K562 (cell line): ENCODE results near the gene SLC13A3. TPM values are rescaled to one million over a fixed set of nuclear protein-coding genes. Genes with fewer than 3 reads are reported as not detected.

Experiments
- ATAC-seq: fragments of 200-7000 bp; cut with Tn5 transposase; 3 replicates; pipeline ENCODE4 v1.9.1; 2020; ENCODE audit warnings: moderate library complexity
- BruUV-seq: library from RNA; stranded (reverse); fragments of 400-500 nt; replicated peaks from 2 replicates; lab custom pipeline; 2021; lab: Mats Ljungman, UMichigan
- CTCF ChIA-PET: fragments of 300-600 bp; formaldehyde crosslinking; extraction: SDS; loops from one replicate; lab custom pipeline; 2021; ENCODE audit warnings: low intra/inter-chr PET ratio; lab: Yijun Ruan, JAX
- POLR2A ChIA-PET: fragments of 300-600, 350-650 bp; sonication (Branson Sonifier 250); formaldehyde crosslinking; extraction: SDS; loops from one replicate; lab custom pipeline; 2021; ENCODE audit warnings: antibody characterized with exemption, inconsistent platforms; lab: Yijun Ruan, JAX
- DNase-seq, 4 experiments: peaks; one replicate each; pipeline versions ENCODE4 v3.0.0 to v3.0.0-alpha.2; 2011 to 2018; ENCODE audit warnings: low spot score in 3 of 4, mixed read lengths in 3 of 4; ENCODE audit errors: extremely low read depth in 1 of 4
- FAIRE-seq: peaks from 2 replicates; lab custom pipeline; 2011; peaks lifted over from hg19 to GRCh38; lab: Jason Lieb, UNC
- H2AFZ ChIP-seq: 2 replicates; pipeline ENCODE4 v1.6.0; 2011; ENCODE audit warnings: low read depth, low read length, control low read depth, inconsistent platforms
- H3K27ac ChIP-seq: fragments of 200-600 bp; 3 replicates; pipeline ENCODE4 v1.8.0; 2011; ENCODE audit warnings: low read depth, mild to moderate bottlenecking, control low read depth, inconsistent platforms, low read length, moderate library complexity, mixed read lengths; ENCODE audit errors: extremely low read depth
- H3K27me3 ChIP-seq, 2 experiments: fragments of 300-600 bp in 1 of 2; 2 replicates in 1 of 2; 3 replicates in 1 of 2; pipeline versions ENCODE4 v1.6.0 to v1.8.0; 2011; ENCODE audit warnings: inconsistent platforms in 2 of 2, low read length in 2 of 2, mild to moderate bottlenecking in 1 of 2, mixed read lengths in 1 of 2, moderate library complexity in 1 of 2; ENCODE audit not compliant: control insufficient read depth in 2 of 2, insufficient read depth in 2 of 2
- H3K36me3 ChIP-seq: fragments of 300-600 bp; 3 replicates; pipeline ENCODE4 v1.8.0; 2011; ENCODE audit warnings: mild to moderate bottlenecking, low read length, inconsistent platforms; ENCODE audit not compliant: control insufficient read depth, insufficient read depth
- H3K4me1 ChIP-seq, 2 experiments: fragments of 200-600 bp in 1 of 2; replicated peaks in 1 of 2; 2 replicates in 1 of 2; 3 replicates in 1 of 2; pipeline versions ENCODE4 v1.5.1 to v1.8.0; 2011; ENCODE audit warnings: inconsistent platforms in 2 of 2, low read length in 2 of 2, mild to moderate bottlenecking in 1 of 2, mixed read lengths in 1 of 2, moderate library complexity in 1 of 2; ENCODE audit not compliant: control insufficient read depth in 2 of 2, insufficient read depth in 2 of 2
- H3K4me2 ChIP-seq: 2 replicates; pipeline ENCODE4 v1.6.1; 2011; ENCODE audit warnings: low read length, control low read depth, inconsistent platforms, mixed read lengths; ENCODE audit not compliant: insufficient read depth
- H3K4me3 ChIP-seq: fragments of 200-600 bp; sonication (generic), shearing (Covaris generic); 2 replicates; pipeline ENCODE4 v1.5.1; 2016; ENCODE audit warnings: control low read depth, inconsistent platforms
- H3K79me2 ChIP-seq: fragments of 200-600 bp; 3 replicates; pipeline ENCODE4 v1.8.0; 2011; ENCODE audit warnings: low read length, inconsistent platforms; ENCODE audit not compliant: control insufficient read depth, insufficient read depth
- H3K9ac ChIP-seq, 2 experiments: 2 replicates each; pipeline versions ENCODE4 v1.6.0 to v1.6.1; 2011; ENCODE audit warnings: low read depth in 2 of 2, low read length in 2 of 2, control low read depth in 1 of 2, inconsistent platforms in 1 of 2, mild to moderate bottlenecking in 1 of 2, mixed read lengths in 1 of 2; ENCODE audit not compliant: insufficient read depth in 1 of 2
- H3K9me1 ChIP-seq: one replicate; pipeline ENCODE4 v1.6.0; 2011; ENCODE audit warnings: inconsistent platforms, mild to moderate bottlenecking, low read length, moderate library complexity; ENCODE audit not compliant: control insufficient read depth, insufficient read depth
- H3K9me3 ChIP-seq: replicated peaks from 2 replicates; pipeline ENCODE4 v1.5.1; 2011; ENCODE audit warnings: low read depth, low read length, inconsistent platforms; ENCODE audit not compliant: control insufficient read depth, insufficient read depth
- H4K20me1 ChIP-seq: replicated peaks from 2 replicates; pipeline ENCODE4 v1.6.1; 2011; ENCODE audit warnings: low read length, inconsistent platforms, mixed read lengths; ENCODE audit not compliant: control insufficient read depth, insufficient read depth
- ETS2 ChIP-seq: IDR thresholded peaks from 2 replicates; pipeline ENCODE4 v1.6.1; 2016; ENCODE audit warnings: borderline replicate concordance, missing genetic modification characterization, mild to moderate bottlenecking, moderate library complexity, missing compliant biosample characterization; ENCODE audit not compliant: poor library complexity, severe bottlenecking
- FOS ChIP-seq: IDR thresholded peaks from 3 replicates; pipeline ENCODE4 v1.6.1; 2011; ENCODE audit not compliant: insufficient read length; ENCODE audit errors: extremely low read depth
- HDAC3 ChIP-seq: fragments of 450-650 bp; IDR thresholded peaks from 2 replicates; pipeline ENCODE4 v1.6.1; 2018; ENCODE audit warnings: borderline replicate concordance, mild to moderate bottlenecking, moderate library complexity; ENCODE audit not compliant: partially characterized antibody
- MCM2 ChIP-seq: fragments of 450-650 bp; IDR thresholded peaks from 2 replicates; pipeline ENCODE4 v1.6.1; 2017; ENCODE audit warnings: low read depth, mild to moderate bottlenecking
- OTX1 ChIP-seq: fragments of 450-650 bp; formaldehyde crosslinking; IDR thresholded peaks from 2 replicates; pipeline ENCODE4 v1.4.0; 2022; ENCODE audit warnings: mild to moderate bottlenecking
- POLR2B ChIP-seq: fragments of 450-650 bp; IDR thresholded peaks from 2 replicates; pipeline ENCODE4 v1.6.1; 2018; ENCODE audit warnings: low read depth; ENCODE audit not compliant: partially characterized antibody
- RBM25 ChIP-seq: fragments of 200-400 bp; formaldehyde crosslinking; IDR thresholded peaks from 2 replicates; pipeline ENCODE4 v1.6.1; 2018; ENCODE audit warnings: low read length, low read depth, moderate library complexity; ENCODE audit not compliant: severe bottlenecking
- ZNF217 ChIP-seq: sonication (generic); formaldehyde crosslinking; IDR thresholded peaks from 2 replicates; pipeline ENCODE4 v1.8.0; 2022; ENCODE audit warnings: mild to moderate bottlenecking, missing genetic modification reagents
- WGBS: fragments of 100-300 bp; shearing (Covaris generic); methylation state at CpG from one replicate; pipeline ENCODE4 v1.1.6; 2016; ENCODE audit warnings: low coverage, mixed read lengths; ENCODE audit not compliant: insufficient coverage; ENCODE audit errors: missing lambda C conversion rate; 5-methylcytosine and 5-hydroxymethylcytosine counted together
- in situ Hi-C: fragments of 300-500 bp; cut with MboI; formaldehyde crosslinking; loops from 4 replicates; pipeline ENCODE4 v1.15.0; 2018; ENCODE audit warnings: inconsistent platforms, mixed read lengths
- intact Hi-C: fragments of 100-400 bp; cut with micrococcal nuclease; formaldehyde crosslinking; loops from 2 replicates; pipeline ENCODE4 v1.14.2; 2022
- polyA plus RNA-seq, 8 experiments: library from polyadenylated mRNA; depleted of rRNA in 4 of 8; stranded (reverse) in 5 of 8; unstranded in 3 of 8; fragments of >200 nt; fragmentation: Nextera tagmentation in 2 of 8; fragmentation: Illumina TruSeq in 1 of 8; extraction: Ambion mirVana in 2 of 8; extraction: Trizol in 1 of 8; gene quantifications; 2 replicates each; pipeline versions ENCODE4 v1.2.1 to v1.2.3, GENCODE V29; 2011 to 2014; ENCODE audit warnings: inconsistent platforms in 1 of 8, missing spikeins in 1 of 8
- total RNA-seq, 7 experiments: library from RNA; depleted of rRNA in 6 of 7; stranded (reverse); fragments of >200 nt in 6 of 7; fragmentation: Illumina TruSeq in 2 of 7; extraction: Trizol in 2 of 7; gene quantifications; 2 replicates each; pipeline versions ENCODE4 v1.2.1 to v1.2.3, GENCODE V29; 2011 to 2021; ENCODE audit warnings: low replicate concordance in 1 of 7
- TF ChIP-seq, protein P1 (sequence below): sonication (generic); formaldehyde crosslinking; IDR thresholded peaks from 2 replicates; pipeline ENCODE4 v1.8.0; 2023; ENCODE audit warnings: mild to moderate bottlenecking, missing genetic modification reagents
- TF ChIP-seq, protein P2 (sequence below): sonication (generic); formaldehyde crosslinking; IDR thresholded peaks from 2 replicates; pipeline ENCODE4 v1.8.0; 2022; ENCODE audit warnings: missing genetic modification reagents, mild to moderate bottlenecking, borderline replicate concordance
- TF ChIP-seq, protein P3 (sequence below): fragments of 450-650 bp; IDR thresholded peaks from 2 replicates; pipeline ENCODE4 v1.6.1; 2017; ENCODE audit warnings: antibody characterized with exemption

The SLC13A3 gene
- total and polyA plus RNA-seq, 9 of the 15 experiments (the other 6 are each of a cell fraction or from before 2014, with no cell fraction given) = 5.5 to 16.4 (median 8.5) TPM

DNA sequence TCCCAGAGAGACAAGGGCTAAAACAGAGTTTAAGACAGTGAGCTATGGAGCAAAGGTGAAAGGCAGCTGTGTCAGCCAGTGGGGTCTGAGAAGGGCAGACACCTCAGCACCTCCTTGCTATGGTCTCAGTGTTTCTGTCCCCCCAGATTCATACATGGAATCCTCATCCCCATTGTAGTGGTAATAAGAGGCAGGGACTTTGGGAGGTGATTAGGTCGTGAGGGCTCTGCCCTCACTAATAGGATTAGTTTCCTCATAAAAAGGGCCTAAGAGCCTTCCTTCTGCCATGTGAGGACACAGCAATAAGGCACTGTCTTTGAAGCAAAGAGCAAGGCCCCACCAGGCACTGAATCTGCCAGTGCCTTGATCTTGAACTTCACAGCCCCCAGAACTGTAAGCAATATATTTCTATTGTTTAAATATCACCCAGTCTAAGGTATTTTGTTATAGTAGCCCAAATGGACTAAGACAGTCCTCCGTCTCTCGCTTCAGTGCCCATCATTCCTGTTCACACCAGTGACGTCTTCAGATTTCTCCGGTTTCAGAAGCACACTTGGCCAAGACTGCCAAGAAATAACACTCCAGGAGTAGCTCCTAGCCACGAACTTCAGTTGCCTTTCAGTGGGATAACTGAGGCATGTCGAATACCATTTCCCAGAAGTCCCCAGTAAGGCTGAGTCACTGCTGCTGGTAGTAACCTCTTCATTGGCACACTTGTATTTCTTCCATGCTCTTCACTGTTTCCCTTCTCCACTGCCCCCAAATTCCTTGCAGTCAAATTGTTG lies 32.8 kb downstream of the SLC13A3 start (continued):
- TF ChIP-seq ETS2 (tag) (no peak), FOS (no peak), HDAC3 (no peak), MCM2 (no peak), OTX1 (no peak)

DNA sequence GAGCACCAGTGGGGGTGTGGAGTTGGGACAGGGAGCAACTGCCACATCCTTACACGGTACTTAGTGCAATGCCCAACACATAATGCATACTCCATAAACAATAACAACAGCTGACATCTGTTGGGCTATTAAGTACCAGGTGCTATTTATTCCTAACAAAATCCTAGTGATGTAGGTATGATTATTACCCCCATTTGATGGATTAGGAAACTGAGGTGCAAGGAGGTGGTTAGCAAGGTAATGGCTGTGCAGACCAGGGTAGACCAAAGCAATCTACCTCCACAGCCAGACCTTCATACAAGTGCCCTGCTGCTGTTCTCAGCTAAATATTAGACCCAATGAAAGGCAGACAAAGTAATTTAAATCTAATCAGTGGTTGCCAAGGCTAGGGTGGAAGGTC lies 36.8 kb downstream of the SLC13A3 start:
- Histone ChIP-seq H3K9me3 (no peaks in the 10 kb centered on the region), H4K20me1 (no peaks in the 10 kb centered on the region), H3K9ac (no peak overlapping the region), H3K4me3 (no peak overlapping the region), H3K4me1 (peaks cover 2 to 9% of the 10 kb centered on the region in 2 experiments; a peak in 3 of 5 replicates), H3K27me3 (no peaks in the 10 kb centered on the region), H3K4me2 (no peak overlapping the region), H3K36me3 (no peaks in the 10 kb centered on the region; the same call in 2 of the 3 replicates), H3K27ac (no peak overlapping the region), H2AFZ (no peak overlapping the region), H3K9me1 (peaks cover 4% of the 10 kb centered on the region), H3K79me2 (no peaks in the 10 kb centered on the region)
- no TSS peak for BruUV-seq
- FAIRE-seq (no peak), DNase-seq (no peak), ATAC-seq (no peak)
- intact Hi-C loops (no loop called here), in situ Hi-C loops (no loop called here)
- ChIA-PET CTCF (no interaction called here), POLR2A (interaction anchor here (1.2 to 1.3 kb wide), 2 partner anchors 25 to 28 kb away, joined by 3 to 5 read pairs; no protein-coding TSS in a partner anchor)
- 53% methylated on average over 1 of the region's 1 CpG for WGBS
- TF ChIP-seq POLR2B = no peak
- peak; percentile 62 for TF ChIP-seq RBM25
- TF ChIP-seq, protein P1, sequence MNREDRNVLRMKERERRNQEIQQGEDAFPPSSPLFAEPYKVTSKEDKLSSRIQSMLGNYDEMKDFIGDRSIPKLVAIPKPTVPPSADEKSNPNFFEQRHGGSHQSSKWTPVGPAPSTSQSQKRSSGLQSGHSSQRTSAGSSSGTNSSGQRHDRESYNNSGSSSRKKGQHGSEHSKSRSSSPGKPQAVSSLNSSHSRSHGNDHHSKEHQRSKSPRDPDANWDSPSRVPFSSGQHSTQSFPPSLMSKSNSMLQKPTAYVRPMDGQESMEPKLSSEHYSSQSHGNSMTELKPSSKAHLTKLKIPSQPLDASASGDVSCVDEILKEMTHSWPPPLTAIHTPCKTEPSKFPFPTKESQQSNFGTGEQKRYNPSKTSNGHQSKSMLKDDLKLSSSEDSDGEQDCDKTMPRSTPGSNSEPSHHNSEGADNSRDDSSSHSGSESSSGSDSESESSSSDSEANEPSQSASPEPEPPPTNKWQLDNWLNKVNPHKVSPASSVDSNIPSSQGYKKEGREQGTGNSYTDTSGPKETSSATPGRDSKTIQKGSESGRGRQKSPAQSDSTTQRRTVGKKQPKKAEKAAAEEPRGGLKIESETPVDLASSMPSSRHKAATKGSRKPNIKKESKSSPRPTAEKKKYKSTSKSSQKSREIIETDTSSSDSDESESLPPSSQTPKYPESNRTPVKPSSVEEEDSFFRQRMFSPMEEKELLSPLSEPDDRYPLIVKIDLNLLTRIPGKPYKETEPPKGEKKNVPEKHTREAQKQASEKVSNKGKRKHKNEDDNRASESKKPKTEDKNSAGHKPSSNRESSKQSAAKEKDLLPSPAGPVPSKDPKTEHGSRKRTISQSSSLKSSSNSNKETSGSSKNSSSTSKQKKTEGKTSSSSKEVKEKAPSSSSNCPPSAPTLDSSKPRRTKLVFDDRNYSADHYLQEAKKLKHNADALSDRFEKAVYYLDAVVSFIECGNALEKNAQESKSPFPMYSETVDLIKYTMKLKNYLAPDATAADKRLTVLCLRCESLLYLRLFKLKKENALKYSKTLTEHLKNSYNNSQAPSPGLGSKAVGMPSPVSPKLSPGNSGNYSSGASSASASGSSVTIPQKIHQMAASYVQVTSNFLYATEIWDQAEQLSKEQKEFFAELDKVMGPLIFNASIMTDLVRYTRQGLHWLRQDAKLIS (CRISPR knock-in tag) = no peak
- TF ChIP-seq, protein P2, sequence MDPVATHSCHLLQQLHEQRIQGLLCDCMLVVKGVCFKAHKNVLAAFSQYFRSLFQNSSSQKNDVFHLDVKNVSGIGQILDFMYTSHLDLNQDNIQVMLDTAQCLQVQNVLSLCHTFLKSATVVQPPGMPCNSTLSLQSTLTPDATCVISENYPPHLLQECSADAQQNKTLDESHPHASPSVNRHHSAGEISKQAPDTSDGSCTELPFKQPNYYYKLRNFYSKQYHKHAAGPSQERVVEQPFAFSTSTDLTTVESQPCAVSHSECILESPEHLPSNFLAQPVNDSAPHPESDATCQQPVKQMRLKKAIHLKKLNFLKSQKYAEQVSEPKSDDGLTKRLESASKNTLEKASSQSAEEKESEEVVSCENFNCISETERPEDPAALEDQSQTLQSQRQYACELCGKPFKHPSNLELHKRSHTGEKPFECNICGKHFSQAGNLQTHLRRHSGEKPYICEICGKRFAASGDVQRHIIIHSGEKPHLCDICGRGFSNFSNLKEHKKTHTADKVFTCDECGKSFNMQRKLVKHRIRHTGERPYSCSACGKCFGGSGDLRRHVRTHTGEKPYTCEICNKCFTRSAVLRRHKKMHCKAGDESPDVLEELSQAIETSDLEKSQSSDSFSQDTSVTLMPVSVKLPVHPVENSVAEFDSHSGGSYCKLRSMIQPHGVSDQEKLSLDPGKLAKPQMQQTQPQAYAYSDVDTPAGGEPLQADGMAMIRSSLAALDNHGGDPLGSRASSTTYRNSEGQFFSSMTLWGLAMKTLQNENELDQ (CRISPR knock-in tag) = no peak
- TF ChIP-seq, protein P3, sequence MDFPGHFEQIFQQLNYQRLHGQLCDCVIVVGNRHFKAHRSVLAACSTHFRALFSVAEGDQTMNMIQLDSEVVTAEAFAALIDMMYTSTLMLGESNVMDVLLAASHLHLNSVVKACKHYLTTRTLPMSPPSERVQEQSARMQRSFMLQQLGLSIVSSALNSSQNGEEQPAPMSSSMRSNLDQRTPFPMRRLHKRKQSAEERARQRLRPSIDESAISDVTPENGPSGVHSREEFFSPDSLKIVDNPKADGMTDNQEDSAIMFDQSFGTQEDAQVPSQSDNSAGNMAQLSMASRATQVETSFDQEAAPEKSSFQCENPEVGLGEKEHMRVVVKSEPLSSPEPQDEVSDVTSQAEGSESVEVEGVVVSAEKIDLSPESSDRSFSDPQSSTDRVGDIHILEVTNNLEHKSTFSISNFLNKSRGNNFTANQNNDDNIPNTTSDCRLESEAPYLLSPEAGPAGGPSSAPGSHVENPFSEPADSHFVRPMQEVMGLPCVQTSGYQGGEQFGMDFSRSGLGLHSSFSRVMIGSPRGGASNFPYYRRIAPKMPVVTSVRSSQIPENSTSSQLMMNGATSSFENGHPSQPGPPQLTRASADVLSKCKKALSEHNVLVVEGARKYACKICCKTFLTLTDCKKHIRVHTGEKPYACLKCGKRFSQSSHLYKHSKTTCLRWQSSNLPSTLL = no peak
- TF ChIP-seq ZNF217 (CRISPR knock-in tag) = no peak
